ENCODE measurements around the gene DNAJB9.

DNAJB9 gene

DNA sequence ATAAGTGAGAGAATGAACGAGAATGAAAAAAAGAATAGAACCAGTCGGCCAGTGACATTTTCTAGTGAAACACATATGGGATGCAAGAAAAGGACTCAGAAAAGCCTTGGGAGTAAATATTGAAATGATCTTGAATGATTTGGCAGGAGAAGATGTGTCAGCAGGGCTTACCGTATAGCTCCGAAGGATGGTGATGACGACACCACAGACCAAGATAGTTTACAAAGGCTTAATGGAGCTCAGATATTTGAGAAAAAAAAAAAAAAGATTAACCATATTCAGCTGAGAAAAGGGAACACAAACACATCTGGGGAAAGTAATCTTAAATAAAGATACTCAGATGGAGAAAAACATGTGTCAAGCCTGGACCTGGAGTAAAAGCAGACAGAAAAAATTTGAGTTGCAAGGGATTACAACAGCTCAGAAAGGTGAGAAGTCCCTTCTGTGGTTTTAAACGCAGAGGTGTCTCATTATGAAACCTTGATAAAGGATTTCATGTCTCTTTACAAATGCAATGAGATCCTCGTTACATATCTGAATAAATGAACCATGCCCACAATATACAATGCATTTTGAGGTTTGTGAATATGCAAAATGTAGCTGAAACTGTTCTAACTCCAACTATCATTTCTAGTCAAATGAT is 36.0 kb downstream of the DNAJB9 start:
- DNase-seq (ENCODE audit: low read depth, low spot score) = no peak

DNA sequence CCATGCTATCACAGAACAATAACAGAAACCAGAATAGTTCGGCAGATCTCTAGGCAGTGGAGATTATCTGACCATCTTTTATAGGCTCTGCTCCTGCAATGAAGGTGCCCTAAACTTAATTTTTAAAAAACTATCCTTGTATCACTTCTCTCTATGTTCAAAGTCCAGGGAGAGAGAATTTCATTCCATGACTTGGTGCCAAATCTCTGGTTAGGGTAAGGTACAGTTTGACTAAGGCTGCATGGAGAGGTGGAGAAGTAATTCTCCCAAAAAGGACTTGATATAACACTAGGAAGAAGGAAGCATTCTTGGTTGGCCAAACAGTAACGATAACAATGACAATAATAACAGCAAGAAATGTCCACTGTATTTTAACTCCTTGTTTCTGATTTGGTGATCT is 40.0 kb downstream of the DNAJB9 start:
- DNase-seq (ENCODE audit: low read depth, low spot score) = no peak

DNA sequence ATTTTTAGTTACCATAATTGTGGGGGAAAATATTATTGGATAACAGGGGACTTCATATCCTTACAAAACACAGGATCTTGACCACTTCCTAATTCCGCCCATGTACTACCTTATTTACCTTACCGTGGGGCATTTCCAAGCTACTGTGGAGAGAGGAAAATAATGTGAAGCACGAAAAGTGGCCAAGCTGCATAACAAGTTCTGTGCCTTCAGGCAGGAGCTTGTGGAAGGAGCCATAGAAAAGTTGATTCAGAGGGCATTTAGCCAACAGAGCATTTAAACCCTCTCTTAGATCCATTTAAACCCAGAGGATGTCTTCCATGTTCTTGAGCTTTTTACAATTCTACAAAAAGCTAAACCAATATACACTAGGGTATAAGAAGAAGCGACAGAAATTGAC is 41.6 kb downstream of the DNAJB9 start:
- no peak for DNase-seq (ENCODE audit: low read depth, low spot score)

DNA sequence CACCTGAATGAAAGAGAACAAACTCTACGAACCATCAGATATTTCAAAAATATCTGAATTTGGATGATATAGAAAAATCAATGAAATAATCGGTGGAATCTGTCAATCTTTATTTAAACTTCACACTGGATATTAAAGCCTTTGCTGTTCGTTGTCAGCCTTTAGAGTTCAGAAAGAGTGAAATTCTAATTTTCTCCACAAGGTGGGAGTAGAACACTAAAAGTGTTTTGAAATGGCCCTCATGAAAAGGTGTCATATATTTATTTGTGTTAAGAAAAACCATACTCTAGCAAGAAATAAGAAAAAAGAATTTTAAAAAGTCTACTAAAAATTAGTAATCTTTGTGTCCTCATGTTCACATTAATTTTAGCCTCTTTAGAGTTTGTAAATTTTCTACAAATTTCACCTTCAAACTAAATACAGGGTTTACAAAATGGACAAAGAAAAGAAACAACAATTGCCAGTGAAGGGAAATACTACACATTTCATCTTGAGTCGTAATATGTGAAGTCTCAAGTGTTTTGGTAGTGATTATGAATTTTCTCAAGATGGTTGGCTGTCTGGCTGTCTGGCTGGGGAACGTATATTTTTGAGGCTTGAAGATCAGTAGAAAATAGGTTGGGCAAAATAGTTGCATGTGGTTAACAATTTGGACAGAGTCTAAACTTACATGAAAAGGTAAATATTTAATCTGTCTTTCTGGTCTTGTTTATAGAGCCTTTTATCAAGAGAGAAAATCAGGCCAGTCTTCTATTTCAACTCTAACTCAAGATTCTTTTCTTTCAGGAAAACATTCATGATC is 43.7 kb downstream of the DNAJB9 start:
- DNase-seq (ENCODE audit: low read depth, low spot score) = no peak

DNA sequence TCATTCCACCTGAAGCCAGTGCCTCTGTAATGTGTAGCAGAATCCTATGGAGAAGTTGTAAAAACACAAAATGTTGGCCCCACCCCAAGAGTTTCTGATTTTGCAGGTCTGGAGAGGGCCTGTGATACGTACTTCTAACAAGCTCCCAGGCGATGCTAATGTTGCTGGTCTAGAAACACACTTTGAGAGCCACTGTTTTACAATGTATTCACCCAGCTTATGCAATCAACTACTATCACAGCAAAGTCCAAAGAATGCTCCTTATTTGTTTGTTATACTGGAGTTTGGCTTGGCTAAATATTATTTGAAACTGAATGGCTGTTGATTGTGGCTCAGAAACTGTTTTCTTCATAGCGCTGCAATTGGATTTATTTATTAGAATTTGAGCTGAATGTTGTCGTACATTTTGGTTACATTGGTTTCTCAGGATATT is 44.3 kb downstream of the DNAJB9 start:
- no peak for DNase-seq (ENCODE audit: low read depth, low spot score)

DNA sequence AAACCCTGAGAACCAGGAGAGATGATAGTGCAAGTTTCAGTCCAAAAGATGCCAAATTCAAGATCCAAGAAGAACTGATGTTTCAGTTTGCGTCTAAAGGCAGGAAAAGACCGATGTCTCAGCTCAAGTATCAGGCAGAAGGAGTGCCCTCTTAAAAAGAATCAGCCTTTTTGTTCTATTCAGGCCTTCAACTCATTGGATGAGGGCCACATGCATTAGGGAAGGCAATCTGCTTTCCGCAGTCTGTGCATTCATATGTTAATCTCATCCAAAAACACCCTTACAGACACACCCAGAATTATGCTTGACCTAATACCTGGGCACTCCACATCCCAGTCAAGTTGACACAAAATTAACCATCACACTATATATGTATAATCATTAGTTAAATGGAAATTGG is 45.2 kb downstream of the DNAJB9 start:
- DNase-seq (ENCODE audit: low read depth, low spot score) = no peak

DNA sequence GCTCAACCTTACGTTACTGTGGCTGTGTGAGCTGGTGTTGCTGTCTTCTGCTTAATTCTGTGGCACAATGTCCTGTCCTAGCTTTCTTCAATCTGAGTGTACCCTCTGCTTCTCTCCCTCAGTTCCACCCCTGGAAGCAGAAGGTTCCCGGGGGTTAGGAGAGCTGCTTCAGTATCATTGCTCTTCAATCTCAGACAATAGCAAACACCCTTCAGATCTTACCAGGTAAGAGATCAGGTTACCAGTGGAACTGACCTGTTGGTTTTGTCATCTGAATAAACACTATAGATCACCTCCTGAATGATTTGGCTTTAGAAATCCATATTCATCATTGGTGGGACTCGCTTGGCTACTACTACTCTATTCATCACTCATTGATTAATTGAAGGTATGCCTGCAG is 48.4 kb downstream of the DNAJB9 start:
- no peak for DNase-seq (ENCODE audit: low read depth, low spot score)

DNA sequence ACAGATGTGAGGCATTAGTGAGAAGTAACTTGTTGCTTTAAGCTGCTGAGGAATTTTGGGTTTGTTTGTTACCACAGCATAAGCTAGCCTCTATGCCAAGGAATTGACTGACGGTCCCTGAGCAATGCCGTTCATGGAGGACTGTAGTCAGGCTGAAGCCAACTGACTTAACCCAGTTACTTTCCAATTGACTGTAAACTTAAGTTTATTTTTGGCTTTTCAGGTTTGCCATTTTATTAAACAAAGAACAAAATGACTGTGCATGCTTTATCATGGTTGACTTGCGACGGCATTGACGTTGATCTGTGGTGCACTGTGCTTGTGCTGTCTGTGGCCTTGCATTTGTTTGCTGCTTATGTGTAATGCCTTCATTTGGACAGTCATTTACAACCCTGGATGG is 53.5 kb downstream of the DNAJB9 start:
- no peak for DNase-seq (ENCODE audit: low read depth, low spot score)
